C4-2B (cell line): ENCODE results near the gene CORO2B.
"Not testable (repeated sequence)": the region's sequence is repeated elsewhere in the genome, so short reads cannot be mapped to it uniquely, and the experiment has no call there.

Experiments used
- H3K27ac ChIP-seq: fragments of 450-650 bp; 2 replicates; pipeline ENCODE4 v1.5.1; 2017
- ZFX ChIP-seq: fragments of 450-650 bp; IDR thresholded peaks from 2 replicates; pipeline ENCODE4 v1.6.1; 2017
- TF ChIP-seq, protein P1 (sequence below): fragments of 450-650 bp; conservative IDR thresholded peaks from 2 replicates; pipeline ENCODE4 v1.5.1; 2017; ENCODE audit warnings: mild to moderate bottlenecking

Gene CORO2B

DNA sequence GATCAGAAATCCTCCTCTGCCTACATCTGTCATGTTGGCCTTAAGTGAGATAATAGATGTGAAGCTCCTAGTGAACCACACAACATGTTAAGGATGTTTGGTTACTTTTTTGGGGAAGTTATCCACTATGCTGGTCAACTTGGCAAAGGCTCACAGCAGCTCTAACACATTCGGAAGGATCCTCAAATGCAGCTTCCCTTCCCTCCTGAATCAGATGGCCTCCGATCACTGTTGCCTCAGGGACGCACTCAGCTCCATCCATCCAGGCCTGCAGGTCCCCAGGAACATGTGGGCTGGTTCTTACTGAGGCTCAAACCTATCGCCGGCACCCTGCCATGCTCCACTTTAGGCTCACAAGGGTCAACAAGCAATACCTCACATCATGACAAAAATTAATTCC lies 67.9 kb downstream of the CORO2B start:
- H3K27ac ChIP-seq, result no peak overlapping the region
- no peak for TF ChIP-seq ZFX
- TF ChIP-seq, protein P1, sequence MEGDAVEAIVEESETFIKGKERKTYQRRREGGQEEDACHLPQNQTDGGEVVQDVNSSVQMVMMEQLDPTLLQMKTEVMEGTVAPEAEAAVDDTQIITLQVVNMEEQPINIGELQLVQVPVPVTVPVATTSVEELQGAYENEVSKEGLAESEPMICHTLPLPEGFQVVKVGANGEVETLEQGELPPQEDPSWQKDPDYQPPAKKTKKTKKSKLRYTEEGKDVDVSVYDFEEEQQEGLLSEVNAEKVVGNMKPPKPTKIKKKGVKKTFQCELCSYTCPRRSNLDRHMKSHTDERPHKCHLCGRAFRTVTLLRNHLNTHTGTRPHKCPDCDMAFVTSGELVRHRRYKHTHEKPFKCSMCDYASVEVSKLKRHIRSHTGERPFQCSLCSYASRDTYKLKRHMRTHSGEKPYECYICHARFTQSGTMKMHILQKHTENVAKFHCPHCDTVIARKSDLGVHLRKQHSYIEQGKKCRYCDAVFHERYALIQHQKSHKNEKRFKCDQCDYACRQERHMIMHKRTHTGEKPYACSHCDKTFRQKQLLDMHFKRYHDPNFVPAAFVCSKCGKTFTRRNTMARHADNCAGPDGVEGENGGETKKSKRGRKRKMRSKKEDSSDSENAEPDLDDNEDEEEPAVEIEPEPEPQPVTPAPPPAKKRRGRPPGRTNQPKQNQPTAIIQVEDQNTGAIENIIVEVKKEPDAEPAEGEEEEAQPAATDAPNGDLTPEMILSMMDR, result no peak

DNA sequence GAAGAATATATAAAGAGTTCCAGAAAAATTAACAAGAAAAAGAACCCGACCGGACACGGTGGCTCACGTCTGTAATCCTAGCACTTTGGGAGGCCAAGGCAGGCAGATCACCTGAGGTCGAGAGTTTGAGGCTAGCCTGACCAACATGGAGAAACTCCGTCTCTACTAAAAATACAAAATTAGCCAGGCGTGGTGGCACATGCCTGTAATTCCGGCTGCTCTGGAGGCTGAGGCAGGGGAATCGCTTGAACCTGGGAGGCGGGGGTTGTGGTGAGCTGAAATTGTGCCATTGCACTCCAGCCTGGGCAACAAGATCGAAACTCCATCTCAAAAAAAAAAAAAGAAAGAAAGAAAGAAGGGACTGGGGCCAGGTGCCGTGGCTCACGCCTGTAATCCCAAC lies 68.6 kb downstream of the CORO2B start:
- H3K27ac ChIP-seq, result not testable (repeated sequence)

DNA sequence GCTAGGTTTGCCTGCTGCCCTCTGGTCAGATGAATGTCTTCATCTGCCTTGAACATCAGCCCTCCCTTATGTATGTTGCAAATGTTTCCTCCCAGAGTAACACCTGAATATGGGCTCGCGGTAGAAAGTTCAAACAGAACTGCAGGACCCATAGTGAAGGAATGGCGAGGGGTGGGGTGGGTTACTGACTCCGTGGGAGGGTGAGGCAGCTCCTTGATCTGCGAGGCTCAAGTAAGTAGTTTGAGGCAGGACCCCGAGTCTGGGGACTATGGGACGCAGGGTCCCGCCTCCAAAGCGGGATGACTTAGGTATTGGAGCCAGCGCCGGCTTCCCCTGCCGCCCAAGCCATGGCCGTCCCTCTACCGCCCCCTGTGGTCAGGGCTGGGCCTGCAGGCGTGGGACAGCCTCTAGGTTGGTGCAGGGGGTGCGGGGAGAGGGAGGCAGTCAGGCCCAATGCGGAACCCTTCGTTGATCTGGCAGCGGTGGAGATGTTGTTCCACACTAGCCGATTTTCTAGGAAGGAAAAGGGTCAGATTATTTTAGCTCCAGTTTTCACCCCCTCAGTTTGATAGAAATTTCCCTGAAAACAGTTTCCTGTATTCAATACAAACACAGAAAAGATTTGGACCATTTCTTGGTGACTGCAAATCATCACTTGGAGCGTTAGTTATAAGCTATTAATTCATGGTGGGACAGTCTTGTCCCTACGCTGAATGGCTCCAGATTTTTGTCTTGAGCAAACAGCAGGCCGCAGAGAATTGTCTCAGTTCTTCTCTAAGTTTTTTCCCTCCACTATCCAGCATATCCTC lies 72.3 kb downstream of the CORO2B start:
- H3K27ac ChIP-seq, result no peak overlapping the region
- TF ChIP-seq, protein P1, result peak; percentile 99
- no peak for TF ChIP-seq ZFX

DNA sequence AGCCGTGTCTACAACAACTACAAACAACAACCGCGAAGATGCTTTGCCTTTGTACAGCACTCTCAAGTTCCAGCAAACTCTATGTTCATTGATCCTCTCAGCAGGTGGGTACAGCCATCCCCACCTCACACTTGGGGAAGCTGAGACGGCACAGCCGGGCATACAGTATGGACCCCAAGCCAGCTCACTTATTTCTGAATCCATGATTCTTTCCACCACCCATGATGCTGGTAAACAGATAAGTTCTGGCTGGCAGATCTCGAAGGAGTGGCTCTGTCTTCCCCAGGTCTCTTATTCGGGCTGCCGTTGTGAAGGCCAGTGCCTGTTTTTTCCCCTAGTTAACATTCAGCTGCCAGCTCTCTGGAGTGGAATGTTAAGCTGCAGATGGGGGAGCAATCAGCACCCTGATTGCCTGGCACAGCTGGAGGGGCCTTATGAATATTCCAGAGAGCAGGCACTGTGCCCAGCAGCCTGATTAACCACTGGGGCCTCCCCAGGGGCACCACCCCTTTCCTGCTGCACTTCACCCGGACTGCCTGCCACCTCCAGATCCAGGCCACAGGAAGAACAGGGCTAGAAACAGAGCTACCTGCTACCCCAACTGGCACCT lies 73.2 kb downstream of the CORO2B start:
- no peak overlapping the region for H3K27ac ChIP-seq
- TF ChIP-seq ZFX, result no peak
- TF ChIP-seq, protein P1, result no peak

DNA sequence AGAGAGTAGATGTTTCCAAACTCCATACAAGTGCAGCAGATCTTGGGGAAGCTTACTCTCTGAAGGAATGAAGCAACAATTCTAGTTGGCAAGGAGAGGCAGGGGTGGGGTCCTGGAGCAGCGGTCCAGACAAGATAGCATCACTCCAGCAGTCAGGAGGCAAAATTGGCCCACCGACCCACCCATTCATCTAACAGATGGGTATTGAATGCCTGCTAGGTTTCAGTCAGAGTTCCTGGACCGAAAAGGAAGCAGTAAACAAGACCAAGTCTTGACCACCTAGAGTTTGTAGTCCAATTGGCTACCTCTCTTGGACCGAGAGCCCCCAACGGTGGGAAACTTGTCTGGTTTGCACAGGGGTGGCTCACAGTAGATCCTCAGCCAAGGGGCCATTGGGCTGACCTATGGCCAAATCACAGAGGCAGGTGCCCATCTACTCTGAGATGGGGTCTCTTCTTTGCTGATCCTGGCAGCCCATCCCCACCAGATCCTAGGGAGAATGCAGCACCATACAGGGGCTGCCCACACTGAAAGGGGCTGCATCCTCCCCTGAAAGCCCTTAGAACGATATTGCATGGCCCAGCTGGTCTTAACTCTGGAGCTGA lies 74.3 kb downstream of the CORO2B start:
- TF ChIP-seq, protein P1, result no peak
- TF ChIP-seq ZFX, result no peak
- no peak overlapping the region for H3K27ac ChIP-seq

DNA sequence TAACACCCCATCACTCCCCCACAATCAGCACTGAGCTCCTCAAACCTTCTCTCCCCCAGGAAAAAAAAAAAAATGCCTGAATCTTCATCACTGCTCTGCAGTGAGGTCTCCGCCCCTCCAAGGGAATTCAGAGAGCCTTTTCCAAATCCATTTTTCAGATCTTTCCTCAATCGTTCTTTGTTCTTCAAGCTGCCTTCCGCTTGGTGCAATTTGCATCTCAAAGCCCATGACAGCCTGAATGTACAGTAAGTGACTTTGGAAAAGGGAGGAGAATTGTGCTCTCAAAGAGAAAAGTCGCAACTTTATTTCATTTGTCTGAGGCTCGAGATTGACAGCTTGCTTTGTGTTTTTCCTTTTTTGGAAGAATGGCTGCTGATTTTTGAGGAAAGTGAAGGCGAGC lies 75.0 kb downstream of the CORO2B start:
- TF ChIP-seq, protein P1, result no peak
- TF ChIP-seq ZFX, result no peak
- H3K27ac ChIP-seq, result no peak overlapping the region

DNA sequence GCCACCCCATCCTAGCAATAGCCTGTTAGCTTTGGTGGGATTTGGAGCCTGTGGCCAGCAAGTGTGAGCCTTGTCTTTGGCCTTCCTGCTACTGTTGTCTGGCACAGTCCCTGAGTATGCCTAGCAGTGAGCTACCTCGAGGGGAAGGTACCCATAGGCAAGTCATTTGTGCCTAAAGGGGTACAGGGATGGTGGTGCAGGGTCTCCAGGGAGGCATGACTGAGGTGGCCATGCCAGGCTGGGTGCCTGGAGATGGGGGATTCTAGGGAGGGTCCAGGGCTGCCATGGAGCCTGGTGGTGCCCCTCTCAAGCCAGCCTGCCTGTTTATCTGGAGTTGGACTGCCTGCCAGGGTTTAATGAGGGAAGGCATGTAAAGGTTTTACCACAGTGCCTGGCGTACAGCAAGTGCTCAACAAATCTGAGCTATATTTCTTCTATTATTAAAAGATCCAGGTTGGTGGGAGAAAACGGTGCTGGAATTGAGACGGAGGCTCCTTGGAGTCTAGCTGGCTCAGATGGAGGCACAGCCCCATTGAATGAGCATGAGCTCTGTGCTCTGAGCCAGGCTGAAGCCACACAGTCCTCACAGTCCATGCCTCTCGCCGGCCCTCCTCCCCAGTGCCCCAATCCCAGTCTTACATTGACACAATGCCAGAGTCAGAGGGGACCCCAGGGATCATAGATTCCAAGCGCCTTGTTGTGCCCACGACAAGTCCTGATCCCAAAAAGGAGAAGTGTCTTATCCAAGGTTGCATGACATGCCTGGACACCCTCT lies 76.2 kb downstream of the CORO2B start:
- TF ChIP-seq ZFX, result no peak
- TF ChIP-seq, protein P1, result no peak
- H3K27ac ChIP-seq, result no peak overlapping the region
